Stimulated activated CD4-positive, alpha-beta T cell treated with anti-CD3 and anti-CD28 coated beads, Interleukin-1b, Interleukin-23, amount 100 ng/mL, for 48 hours (primary cell): ENCODE results near the gene SALL3.

Experiments
- DNase-seq: peaks from one replicate; pipeline ENCODE4 v3.0.0-alpha.2; 2020

Gene SALL3

GRCh38 chr18:78965917-78966792, 13.5 kb upstream of the SALL3 start:
- no peak for DNase-seq

DNA sequence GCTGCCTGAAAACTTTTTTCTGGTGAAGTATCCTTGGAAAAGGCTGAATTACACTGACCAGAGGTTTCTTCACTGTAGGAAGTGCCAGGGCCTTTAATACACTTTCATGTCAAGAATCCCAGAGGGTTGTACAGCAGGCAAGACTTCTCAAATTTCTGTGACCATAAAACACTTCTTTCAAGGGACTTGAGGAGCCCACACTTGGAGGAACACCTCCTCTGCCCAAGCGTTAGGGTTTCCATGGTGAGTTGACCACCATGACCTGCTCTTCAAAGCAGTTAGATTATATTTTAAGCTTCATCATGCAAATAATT, 12.9 kb upstream of the SALL3 start:
- no peak for DNase-seq

DNA sequence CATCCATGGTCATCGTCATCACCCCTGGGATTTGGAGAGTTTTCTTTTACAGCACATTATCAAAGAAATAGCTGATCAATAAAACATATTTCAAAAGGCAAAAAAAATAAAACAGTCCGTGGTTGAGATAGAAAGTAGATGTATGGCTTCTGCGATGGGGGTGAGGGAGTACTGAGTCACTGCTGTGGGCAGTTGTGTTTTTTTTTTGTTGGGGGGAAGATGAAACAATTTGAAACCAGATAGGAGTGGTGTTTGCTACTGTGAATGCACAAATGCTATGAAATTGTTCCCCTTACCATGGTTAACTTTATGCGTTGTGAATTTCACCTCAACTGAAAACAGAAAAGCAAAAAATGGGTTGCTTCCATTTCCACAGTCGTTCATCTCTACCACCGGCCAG, 11.9 kb upstream of the SALL3 start:
- no peak for DNase-seq

DNA sequence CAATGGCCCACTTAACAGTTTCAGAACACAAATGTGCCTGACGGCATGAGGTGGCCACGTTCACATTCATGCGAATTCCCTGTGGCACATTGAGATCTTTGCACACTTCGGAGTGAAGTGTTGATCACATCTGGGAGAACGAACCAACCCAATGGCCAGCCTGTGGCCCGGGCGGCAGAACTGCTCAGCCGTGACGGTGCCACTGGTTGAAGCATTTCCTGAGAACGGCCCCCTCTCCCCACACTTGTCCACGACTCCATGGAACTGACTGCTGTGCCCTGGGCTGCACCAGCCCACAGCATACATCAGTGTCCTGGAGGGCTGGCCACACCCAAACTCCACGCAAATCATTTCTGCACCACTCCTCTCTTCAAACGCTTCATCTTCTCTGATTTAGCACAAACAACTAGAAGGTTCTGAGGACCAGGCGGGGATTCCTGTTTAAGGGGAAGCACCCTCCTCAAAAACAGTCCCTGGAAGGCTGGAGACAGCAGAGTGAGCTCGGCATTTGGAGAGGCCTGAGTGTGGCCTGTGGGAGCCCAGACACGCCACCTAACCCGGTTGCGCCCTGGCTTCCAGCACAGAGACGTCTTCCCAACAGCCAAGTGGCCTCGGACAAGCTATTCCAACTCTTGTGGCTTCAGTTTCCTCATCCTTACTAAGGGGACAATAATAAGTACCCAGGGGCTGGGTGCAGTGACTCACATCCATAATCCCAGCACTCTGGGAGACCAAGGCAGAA, 9.9 kb upstream of the SALL3 start:
- DNase-seq = no peak

- DNase-seq = no peak
Measured at GRCh38 chr18:78970774-78971333, 8.8 kb upstream of the SALL3 start.

DNA sequence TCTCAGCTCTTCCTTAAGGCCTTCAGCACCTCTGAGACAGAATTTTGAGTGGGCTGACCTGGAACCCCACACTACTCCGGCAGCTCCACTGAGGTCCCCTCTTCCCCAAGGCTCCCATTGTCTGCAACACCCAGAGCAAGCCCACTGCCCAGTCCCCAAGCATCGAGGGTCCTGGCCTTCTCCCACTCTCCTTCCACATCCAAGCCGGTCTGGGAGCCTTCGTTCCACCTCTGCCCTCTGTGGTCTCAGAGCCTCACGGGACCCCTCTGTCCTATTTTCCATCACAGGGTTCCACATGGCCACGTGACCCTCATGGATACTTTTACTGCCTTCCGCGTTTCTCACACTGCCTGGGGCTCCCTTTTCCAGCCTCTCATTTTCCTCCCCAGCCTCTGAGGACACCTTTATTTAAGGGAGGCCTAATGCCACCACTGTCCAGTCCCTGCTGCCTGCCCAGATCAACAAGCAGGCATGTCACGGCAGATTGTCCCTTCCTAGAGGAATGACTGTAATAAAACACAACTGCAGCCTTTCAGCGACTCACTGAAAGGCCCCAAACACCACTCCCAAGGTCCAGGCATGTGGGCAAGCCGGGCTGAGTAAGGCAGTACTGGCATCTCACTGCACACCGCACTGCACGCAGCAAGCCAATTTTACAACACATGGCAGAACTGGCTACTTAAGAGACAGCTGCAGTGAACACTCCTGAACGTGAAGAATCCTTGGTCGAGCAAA, 7.9 kb upstream of the SALL3 start:
- no peak for DNase-seq

DNA sequence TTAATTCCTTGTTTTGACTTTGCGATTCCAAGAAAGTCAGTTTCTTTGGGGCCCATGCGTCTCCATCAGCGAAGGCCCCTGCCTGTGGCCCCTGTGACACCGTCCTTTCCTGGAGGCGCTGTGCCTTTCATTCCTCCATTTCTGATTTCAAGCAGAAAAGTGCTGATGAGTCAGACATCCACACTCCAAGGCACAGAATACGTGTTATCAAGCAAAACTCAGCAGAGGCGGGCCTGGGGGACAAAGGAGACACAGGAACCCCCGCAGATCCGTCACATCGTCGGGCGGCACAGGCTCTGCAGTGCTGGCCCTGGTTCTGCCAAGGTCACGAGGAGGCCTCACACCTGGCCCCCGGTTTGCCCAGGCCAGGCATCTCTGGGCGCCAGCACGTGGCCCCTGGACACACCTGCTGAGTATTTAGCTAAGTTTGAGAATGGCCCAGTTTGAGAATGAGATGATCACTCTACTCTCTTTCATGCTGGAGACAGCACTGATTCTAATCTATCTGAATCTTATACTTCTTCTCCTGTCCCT, 7.2 kb upstream of the SALL3 start:
- DNase-seq = no peak

- DNase-seq = no peak
Measured at GRCh38 chr18:78972930-78973331, 6.7 kb upstream of the SALL3 start.

GRCh38 chr18:78973357-78974083, 6.1 kb upstream of the SALL3 start:
- DNase-seq = no peak

DNA sequence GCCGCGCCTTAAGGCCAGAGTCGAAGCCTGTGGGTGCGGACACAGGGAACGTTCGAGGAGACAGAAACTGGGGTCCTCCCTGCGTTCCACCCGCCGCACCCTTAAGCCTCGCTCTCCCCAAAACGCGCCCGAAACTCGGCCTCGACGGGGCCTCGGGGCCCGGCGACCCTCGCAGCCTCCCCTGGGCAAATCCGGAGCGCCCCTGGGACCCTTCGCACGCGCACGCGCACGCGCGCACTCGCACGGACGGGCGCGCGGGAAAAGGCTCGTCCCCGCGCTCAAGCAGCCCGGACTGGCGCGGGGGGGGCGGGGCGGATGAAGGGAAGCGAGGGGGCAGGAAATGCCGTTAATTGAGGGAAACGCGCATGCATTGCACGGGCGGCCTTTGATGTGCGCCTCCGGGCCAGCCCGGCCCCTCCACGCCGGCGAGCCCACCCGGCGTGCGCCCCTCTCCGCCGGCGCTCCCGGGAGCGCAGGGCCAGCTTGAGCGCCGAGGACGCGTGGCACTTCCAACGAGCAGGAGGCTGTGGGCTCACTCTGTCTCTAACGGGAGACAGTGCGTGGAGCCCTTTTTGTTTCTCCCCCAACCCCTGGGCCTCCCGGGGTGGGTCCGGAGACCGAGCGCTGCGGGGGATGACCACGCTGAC, 5.4 kb upstream of the SALL3 start:
- DNase-seq = no peak

DNA sequence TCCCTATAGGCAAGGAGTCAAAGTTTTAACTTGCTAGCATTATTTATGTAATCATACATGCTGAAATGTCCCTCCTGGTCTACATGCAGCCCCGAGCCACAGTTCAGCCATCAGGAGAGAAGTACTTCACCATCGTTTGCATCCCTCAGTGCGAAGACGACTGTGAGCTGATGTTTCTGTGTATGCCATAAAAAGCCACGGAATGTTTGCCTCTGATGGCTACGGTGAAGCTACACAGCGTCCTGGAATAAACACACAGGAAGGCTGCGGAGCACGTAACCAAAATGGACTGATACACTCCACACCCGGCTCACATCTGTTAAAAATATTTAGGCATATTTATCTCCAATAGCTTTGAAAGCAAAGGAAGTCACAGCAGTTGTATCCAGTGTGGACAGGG, 4.3 kb upstream of the SALL3 start:
- DNase-seq = no peak

DNA sequence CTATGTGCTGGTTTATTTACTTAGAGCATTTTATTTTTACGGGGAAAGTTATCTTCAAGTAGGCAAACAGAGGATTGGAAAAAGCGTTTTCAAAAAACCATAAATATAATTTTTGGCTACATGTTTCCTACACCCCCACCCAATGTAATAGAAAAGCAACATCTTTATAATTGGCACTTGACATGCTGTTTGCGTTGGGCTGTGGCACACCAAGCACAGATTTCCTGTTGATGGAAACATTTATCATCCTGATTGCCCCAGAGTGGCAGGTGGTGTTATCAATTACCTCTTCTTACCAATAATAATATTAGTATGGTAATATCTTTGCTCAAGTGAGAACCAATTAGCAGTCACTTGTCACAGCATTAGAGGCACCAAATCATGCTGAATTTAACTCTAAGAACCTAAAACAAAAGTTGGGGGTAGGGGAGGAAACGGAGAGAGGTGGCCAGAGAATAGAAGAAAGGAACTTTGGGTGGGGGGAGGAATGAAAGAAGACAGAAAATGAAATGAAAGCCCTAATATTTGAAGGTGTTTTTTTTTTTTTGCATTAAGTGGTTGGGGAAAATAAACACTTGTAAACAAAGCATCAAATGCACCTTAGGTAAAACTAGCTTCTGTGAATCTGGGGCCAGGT, 3.8 kb upstream of the SALL3 start:
- no peak for DNase-seq

DNA sequence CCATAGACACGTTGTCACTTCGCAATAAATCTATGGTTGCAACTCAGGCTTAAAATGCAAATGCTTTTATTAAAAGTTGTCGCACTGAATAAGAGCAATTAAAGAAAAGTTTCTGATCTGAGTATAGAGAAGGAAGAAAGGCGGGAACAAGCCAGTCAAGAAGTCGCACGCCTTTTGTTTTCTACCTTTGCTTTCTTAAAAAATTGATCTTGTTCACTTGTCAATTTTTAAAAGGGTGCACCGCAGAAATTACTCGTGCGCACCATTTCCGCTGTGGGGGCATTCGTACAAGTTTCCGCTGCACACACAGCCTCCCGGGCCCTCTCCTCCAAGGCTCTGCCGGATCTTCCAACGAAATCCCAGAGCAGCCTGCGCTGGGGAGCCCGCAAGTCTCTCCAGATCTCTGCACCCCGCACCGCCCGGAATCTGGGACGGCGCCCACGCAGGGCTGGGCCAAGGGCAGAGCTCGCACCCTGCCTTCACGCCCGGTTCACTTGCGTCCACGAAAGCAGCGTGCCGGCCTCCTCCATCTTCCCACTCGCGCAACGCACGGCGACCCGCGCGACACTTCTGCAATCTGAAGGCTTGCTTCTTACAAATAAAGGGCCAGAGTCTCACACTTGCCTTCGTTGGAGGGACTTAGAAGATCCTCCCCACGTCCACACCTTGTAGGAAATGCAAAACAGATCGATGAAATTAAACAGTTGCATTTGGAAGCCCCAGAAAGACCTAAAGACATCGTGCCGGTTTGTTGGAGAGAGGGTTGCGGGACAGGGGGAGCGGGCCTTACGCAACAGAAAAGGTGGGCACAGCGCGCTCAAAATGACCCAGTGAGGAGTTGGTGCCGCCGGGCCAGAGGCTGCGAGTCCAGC, 2.6 kb upstream of the SALL3 start:
- no peak for DNase-seq

DNA sequence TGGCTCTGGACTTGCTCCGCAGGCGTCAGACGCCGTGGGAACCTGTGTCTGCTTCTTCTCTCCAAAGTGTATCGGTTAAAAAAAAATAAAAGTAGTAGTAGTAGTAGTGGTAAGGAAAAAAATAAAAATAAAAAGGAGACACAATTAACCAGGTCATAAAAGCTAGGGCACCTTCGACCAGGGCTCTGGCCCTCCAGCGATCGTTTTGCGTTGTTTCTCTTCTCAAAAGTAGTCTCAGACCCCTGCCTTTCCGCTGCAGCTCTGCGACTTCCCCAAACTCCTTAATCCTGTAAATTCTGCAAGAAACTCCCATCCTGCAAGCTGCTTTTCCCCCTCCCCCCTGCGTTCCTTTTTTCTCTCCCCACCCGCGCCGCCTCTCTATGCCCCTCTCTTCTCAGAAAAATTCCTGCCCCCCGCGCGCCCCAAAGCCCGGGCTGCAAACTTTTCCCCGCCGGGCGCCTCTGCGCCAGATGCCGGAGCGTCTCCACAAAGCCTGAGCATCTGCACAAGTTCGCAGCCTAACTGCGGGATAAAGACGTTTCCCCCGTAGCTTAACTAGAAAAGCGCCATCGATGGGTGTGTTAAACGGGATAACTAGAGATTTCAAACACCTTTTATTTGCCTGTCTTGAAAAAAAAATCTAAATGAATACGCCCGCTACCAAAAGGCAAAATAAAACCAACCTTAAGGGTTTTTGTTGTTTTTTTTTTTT, 1.8 kb upstream of the SALL3 start:
- DNase-seq = no peak

- no peak for DNase-seq
Measured at GRCh38 chr18:78978349-78979055, 1.1 kb upstream of the SALL3 start.

- DNase-seq = no peak
Measured at GRCh38 chr18:78979056-78979729, 425 bp upstream of the SALL3 start.

GRCh38 chr18:78980279-78980771, 707 bp downstream of the SALL3 start:
- no peak for DNase-seq

DNA sequence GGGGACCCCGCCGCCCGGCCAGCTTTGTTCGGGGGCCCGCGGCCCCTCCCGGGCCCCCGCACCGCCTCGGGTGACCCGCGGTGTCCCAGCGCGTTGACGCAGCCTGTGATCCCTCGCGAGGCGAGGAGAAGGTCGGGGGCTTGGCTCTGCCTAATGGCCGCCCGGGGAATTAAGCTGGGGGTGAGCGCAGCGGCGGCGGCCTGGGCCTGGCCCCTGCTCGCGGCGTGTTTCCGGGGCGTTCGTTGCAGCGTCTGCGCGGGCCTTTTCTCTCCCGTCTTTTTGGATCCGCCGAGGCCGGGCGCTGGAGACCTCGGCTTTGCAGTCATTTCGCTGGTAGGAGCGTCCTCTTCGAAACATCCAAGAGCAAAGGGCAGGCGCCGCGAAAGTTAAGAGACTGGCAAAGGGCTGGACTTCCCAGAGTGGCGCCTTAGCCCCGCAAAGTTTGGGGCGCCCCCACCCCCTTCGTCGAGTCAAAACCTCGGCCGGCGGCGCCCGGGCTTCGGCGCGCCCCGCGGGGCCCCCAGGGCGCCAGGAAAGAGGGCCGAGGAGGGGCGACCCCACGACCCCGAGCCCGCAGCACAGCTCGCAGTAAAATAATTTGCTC, 1.3 kb downstream of the SALL3 start:
- no peak for DNase-seq
